HepG2 (cell line): Measurements from ENCODE around the gene UBE2Q2. TPM values are rescaled to one million over a fixed set of nuclear protein-coding genes. Genes with fewer than 3 reads are reported as not detected.

Experiments
- DNMT3B ChIP-seq: conservative IDR thresholded peaks from 2 replicates; pipeline ENCODE4 v1.6.1; 2016; ENCODE audit warnings: missing biosample characterization, control low read depth
- DR1 ChIP-seq: sonication (generic); formaldehyde crosslinking; IDR thresholded peaks from 2 replicates; pipeline ENCODE4 v1.8.0; 2021; ENCODE audit warnings: mild to moderate bottlenecking, missing genetic modification reagents, inconsistent platforms
- MEIS1 ChIP-seq: sonication (generic); formaldehyde crosslinking; IDR thresholded peaks from 2 replicates; pipeline ENCODE4 v1.9.0; 2021; ENCODE audit warnings: mild to moderate bottlenecking, missing genetic modification reagents, moderate library complexity, borderline replicate concordance
- SOX13 ChIP-seq, 3 experiments: fragments of 450-650 bp in 1 of 3; sonication (generic) in 1 of 3; formaldehyde crosslinking in 1 of 3; IDR thresholded peaks in 2 of 3; conservative IDR thresholded peaks in 1 of 3; 2 replicates each; pipeline versions ENCODE4 v1.5.0 to v1.6.1; 2016 to 2020; ENCODE audit warnings: antibody characterized with exemption in 1 of 3, mild to moderate bottlenecking in 1 of 3, missing compliant biosample characterization in 1 of 3, missing genetic modification reagents in 1 of 3, moderate library complexity in 1 of 3
- SPEN ChIP-seq: sonication (generic); formaldehyde crosslinking; IDR thresholded peaks from 2 replicates; pipeline ENCODE4 v1.5.1; 2020; ENCODE audit warnings: low read depth, mild to moderate bottlenecking, missing genetic modification reagents
- TCF12 ChIP-seq, 2 experiments: fragments of 450-650 bp in 1 of 2; sonication (generic) in 1 of 2; formaldehyde crosslinking in 1 of 2; IDR thresholded peaks; 2 replicates each; pipeline versions ENCODE4 v1.6.1 to v1.8.0; 2017 to 2022; ENCODE audit warnings: antibody characterized with exemption in 1 of 2, mild to moderate bottlenecking in 1 of 2, missing genetic modification reagents in 1 of 2, moderate library complexity in 1 of 2
- polyA plus RNA-seq, 8 experiments: library from polyadenylated mRNA; depleted of rRNA in 3 of 8; stranded (reverse) in 7 of 8; unstranded in 1 of 8; fragments of >200 nt; fragmentation: Illumina TruSeq in 4 of 8; extraction: Trizol in 4 of 8; gene quantifications; 2 replicates each; pipeline versions ENCODE4 v1.2.1 to v1.2.3, GENCODE V29; 2011 to 2016; ENCODE audit warnings: low read depth in 4 of 8, missing spikeins in 1 of 8, mixed read lengths in 1 of 8; ENCODE audit not compliant: insufficient read depth in 1 of 8
- total RNA-seq, 5 experiments: library from RNA; depleted of rRNA; stranded (reverse); fragments of >200 nt; fragmentation: Illumina TruSeq; extraction: Trizol; gene quantifications; 2 replicates each; pipeline ENCODE4 v1.2.3, GENCODE V29; 2016; ENCODE audit warnings: low read depth in 1 of 5
- TF ChIP-seq, protein P1 (sequence below): sonication (generic); formaldehyde crosslinking; IDR thresholded peaks from 2 replicates; pipeline ENCODE4 v1.5.1; 2020; ENCODE audit warnings: missing genetic modification reagents, mild to moderate bottlenecking, borderline replicate concordance
- TF ChIP-seq, protein P2 (sequence below): sonication (generic); formaldehyde crosslinking; IDR thresholded peaks from 2 replicates; pipeline ENCODE4 v1.4.0; 2020; ENCODE audit warnings: missing genetic modification reagents
- TF ChIP-seq, protein P3 (sequence below): sonication (generic); formaldehyde crosslinking; conservative IDR thresholded peaks from 2 replicates; pipeline ENCODE4 v1.8.0; 2022; ENCODE audit warnings: mild to moderate bottlenecking, moderate library complexity, missing genetic modification reagents
- TF ChIP-seq, protein P4 (sequence below): IDR thresholded peaks from 2 replicates; pipeline ENCODE4 v1.6.1; 2012; ENCODE audit warnings: inconsistent platforms
- TF ChIP-seq, protein P5 (sequence below): sonication (generic); formaldehyde crosslinking; IDR thresholded peaks from 2 replicates; pipeline ENCODE4 v1.8.0; 2022; ENCODE audit warnings: missing genetic modification reagents, mild to moderate bottlenecking, borderline replicate concordance

UBE2Q2 gene
- total and polyA plus RNA-seq, 2 of the 13 experiments (the other 11 are each of a cell fraction or from before 2014, with no cell fraction given) = 10.6 to 20.4 TPM

DNA sequence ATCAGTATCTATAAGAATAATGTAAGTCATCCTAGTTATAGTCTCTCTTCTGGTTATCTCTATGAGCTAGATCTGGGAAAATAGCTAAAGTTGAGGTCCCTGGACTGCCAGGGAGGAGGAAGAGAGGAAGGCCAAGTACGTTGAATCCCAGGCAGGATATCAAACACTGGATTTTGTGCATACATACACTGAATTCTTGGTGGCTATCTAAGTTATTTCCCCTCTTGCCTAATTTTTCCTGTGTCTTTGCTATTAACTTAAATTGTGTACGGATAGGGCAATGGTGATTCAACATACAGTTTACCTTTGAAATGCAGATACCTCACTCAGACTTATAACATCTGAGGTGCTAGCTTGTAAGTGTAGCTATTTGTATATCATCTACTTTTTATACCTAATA lies 87.6 kb downstream of the UBE2Q2 start (continued):
- TF ChIP-seq, protein P1, sequence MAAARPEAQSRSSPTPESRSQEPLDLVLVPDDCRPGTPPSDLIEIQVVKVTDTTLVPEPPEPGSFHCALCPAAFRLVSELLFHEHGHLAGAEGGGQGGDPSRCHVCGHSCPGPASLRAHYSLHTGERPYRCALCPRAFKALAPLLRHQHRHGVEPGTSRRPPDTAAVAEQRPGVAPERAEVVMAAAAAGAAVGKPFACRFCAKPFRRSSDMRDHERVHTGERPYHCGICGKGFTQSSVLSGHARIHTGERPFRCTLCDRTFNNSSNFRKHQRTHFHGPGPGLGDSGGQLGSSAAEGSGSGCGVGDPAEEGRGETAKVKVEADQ (CRISPR knock-in tag) = no peak
- TF ChIP-seq SOX13 (IDR thresholded peaks at IDR 0.05) (no peak), SOX13 (CRISPR knock-in tag; conservative IDR thresholded peaks at IDR 0.05 in 1 of 2, IDR thresholded peaks at IDR 0.05 in 1 of 2) (no peak), DNMT3B (CRISPR knock-in tag) (no peak), SPEN (CRISPR knock-in tag) (no peak), DR1 (no peak), MEIS1 (CRISPR knock-in tag) (no peak), TCF12 (IDR thresholded peaks at IDR 0.05) (no peak), TCF12 (CRISPR knock-in tag; IDR thresholded peaks at IDR 0.05) (no peak)
- TF ChIP-seq, protein P2, sequence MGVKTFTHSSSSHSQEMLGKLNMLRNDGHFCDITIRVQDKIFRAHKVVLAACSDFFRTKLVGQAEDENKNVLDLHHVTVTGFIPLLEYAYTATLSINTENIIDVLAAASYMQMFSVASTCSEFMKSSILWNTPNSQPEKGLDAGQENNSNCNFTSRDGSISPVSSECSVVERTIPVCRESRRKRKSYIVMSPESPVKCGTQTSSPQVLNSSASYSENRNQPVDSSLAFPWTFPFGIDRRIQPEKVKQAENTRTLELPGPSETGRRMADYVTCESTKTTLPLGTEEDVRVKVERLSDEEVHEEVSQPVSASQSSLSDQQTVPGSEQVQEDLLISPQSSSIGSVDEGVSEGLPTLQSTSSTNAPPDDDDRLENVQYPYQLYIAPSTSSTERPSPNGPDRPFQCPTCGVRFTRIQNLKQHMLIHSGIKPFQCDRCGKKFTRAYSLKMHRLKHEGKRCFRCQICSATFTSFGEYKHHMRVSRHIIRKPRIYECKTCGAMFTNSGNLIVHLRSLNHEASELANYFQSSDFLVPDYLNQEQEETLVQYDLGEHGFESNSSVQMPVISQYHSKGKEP (CRISPR knock-in tag) = no peak
- TF ChIP-seq, protein P3, sequence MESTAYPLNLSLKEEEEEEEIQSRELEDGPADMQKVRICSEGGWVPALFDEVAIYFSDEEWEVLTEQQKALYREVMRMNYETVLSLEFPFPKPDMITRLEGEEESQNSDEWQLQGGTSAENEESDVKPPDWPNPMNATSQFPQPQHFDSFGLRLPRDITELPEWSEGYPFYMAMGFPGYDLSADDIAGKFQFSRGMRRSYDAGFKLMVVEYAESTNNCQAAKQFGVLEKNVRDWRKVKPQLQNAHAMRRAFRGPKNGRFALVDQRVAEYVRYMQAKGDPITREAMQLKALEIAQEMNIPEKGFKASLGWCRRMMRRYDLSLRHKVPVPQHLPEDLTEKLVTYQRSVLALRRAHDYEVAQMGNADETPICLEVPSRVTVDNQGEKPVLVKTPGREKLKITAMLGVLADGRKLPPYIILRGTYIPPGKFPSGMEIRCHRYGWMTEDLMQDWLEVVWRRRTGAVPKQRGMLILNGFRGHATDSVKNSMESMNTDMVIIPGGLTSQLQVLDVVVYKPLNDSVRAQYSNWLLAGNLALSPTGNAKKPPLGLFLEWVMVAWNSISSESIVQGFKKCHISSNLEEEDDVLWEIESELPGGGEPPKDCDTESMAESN (CRISPR knock-in tag) = no peak
- TF ChIP-seq, protein P4, sequence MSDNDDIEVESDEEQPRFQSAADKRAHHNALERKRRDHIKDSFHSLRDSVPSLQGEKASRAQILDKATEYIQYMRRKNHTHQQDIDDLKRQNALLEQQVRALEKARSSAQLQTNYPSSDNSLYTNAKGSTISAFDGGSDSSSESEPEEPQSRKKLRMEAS = no peak
- TF ChIP-seq, protein P5, sequence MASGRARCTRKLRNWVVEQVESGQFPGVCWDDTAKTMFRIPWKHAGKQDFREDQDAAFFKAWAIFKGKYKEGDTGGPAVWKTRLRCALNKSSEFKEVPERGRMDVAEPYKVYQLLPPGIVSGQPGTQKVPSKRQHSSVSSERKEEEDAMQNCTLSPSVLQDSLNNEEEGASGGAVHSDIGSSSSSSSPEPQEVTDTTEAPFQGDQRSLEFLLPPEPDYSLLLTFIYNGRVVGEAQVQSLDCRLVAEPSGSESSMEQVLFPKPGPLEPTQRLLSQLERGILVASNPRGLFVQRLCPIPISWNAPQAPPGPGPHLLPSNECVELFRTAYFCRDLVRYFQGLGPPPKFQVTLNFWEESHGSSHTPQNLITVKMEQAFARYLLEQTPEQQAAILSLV (CRISPR knock-in tag) = no peak
